ENCODE measurements around the gene PRPS1. TPM values are rescaled to one million over a fixed set of nuclear protein-coding genes. Genes with fewer than 3 reads are reported as not detected.

PRPS1 gene
- polyA plus RNA-seq, 3 donors, result 10.4 to 11.8 (median 11.4) TPM

GRCh38 chrX:107601759-107602158 lies 26.6 kb upstream of the PRPS1 start:
- no peaks in the 10 kb centered on the region for H4K20me1 ChIP-seq (ENCODE audit: insufficient read depth, low read length)
- no peaks in the 10 kb centered on the region for H3K79me2 ChIP-seq (ENCODE audit: insufficient read depth, low read length)
- no peak for TF ChIP-seq CTCF (IDR thresholded peaks at IDR 0.05)
- Mint-ChIP-seq H3K4me1 (no peaks in the 10 kb centered on the region), H3K9me3 (peaks cover 0 to 2% (median 0%) of the 10 kb centered on the region in 7 donors), H3K27me3 (ENCODE audit: low read depth in 3 of 3) (peaks cover 0 to 3% (median 1%) of the 10 kb centered on the region in 3 donors), H3K36me3 (no peaks in the 10 kb centered on the region), H3K27ac (no peak overlapping the region), H3K4me3 (no peak overlapping the region)
- intact Hi-C loops (cut with micrococcal nuclease), result no loop called here
- 98% methylated on average over 15 of the region's 16 CpGs for WGBS (ENCODE audit: insufficient coverage)
- no peaks in the 10 kb centered on the region for H3K4me1 ChIP-seq (ENCODE audit: control insufficient read depth in 1 of 2, insufficient read depth in 2 of 2, low read length in 2 of 2)
- H3K9me3 ChIP-seq (replicated peaks in 1 of 2; ENCODE audit: control insufficient read depth in 1 of 2, insufficient read depth in 1 of 2, low read length in 2 of 2), result no peaks in the 10 kb centered on the region
- no peaks in the 10 kb centered on the region for H3K36me3 ChIP-seq (replicated peaks in 1 of 2; ENCODE audit: control insufficient read depth in 1 of 2, insufficient read depth in 2 of 2, low read length in 2 of 2)
- H3K4me2 ChIP-seq (replicated peaks; ENCODE audit: extremely low read depth, low read length, poor library complexity, severe bottlenecking), result no peak overlapping the region
- no peak for DNase-seq
- H2AFZ ChIP-seq (ENCODE audit: insufficient read depth, low read depth, low read length, poor library complexity, severe bottlenecking), result no peak overlapping the region
- no peak overlapping the region for H3K9ac ChIP-seq (ENCODE audit: insufficient read depth, low read length, poor library complexity, severe bottlenecking)
- no peak overlapping the region for H3K27ac ChIP-seq (ENCODE audit: low read depth in 1 of 2, low read length in 2 of 2)
- H3K27me3 ChIP-seq (ENCODE audit: control insufficient read depth in 2 of 2, insufficient read depth in 2 of 2, low read length in 2 of 2), result no peaks in the 10 kb centered on the region
- no peak overlapping the region for H3K4me3 ChIP-seq (replicated peaks in 1 of 3; ENCODE audit: low read depth in 2 of 3, low read length in 3 of 3)

GRCh38 chrX:107602694-107603239 lies 25.5 kb upstream of the PRPS1 start:
- Histone ChIP-seq H3K9ac (ENCODE audit: insufficient read depth, low read length, poor library complexity, severe bottlenecking) (no peak overlapping the region), H4K20me1 (ENCODE audit: insufficient read depth, low read length) (no peaks in the 10 kb centered on the region), H3K4me2 (replicated peaks; ENCODE audit: extremely low read depth, low read length, poor library complexity, severe bottlenecking) (no peak overlapping the region), H3K4me1 (ENCODE audit: control insufficient read depth in 1 of 2, insufficient read depth in 2 of 2, low read length in 2 of 2) (no peaks in the 10 kb centered on the region), H2AFZ (ENCODE audit: insufficient read depth, low read depth, low read length, poor library complexity, severe bottlenecking) (no peak overlapping the region), H3K79me2 (ENCODE audit: insufficient read depth, low read length) (no peaks in the 10 kb centered on the region), H3K27ac (ENCODE audit: low read depth in 1 of 2, low read length in 2 of 2) (no peak overlapping the region), H3K36me3 (replicated peaks in 1 of 2; ENCODE audit: control insufficient read depth in 1 of 2, insufficient read depth in 2 of 2, low read length in 2 of 2) (no peaks in the 10 kb centered on the region), H3K9me3 (replicated peaks in 1 of 2; ENCODE audit: control insufficient read depth in 1 of 2, insufficient read depth in 1 of 2, low read length in 2 of 2) (no peaks in the 10 kb centered on the region), H3K4me3 (replicated peaks in 1 of 3; ENCODE audit: low read depth in 2 of 3, low read length in 3 of 3) (no peak overlapping the region), H3K27me3 (ENCODE audit: control insufficient read depth in 2 of 2, insufficient read depth in 2 of 2, low read length in 2 of 2) (no peaks in the 10 kb centered on the region)
- 96% methylated on average over 15 of the region's 21 CpGs for WGBS (ENCODE audit: insufficient coverage)
- H3K9me3 Mint-ChIP-seq, result peaks cover 0 to 2% (median 0%) of the 10 kb centered on the region in 7 donors
- DNase-seq, result no peak
- peaks cover 0 to 1% (median 0%) of the 10 kb centered on the region in 3 donors for H3K27me3 Mint-ChIP-seq (ENCODE audit: low read depth in 3 of 3)
- intact Hi-C loops (cut with micrococcal nuclease), result no loop called here
- no peak for TF ChIP-seq CTCF (IDR thresholded peaks at IDR 0.05)
- H3K4me1 Mint-ChIP-seq, result no peaks in the 10 kb centered on the region
- no peak overlapping the region for H3K27ac Mint-ChIP-seq
- no peaks in the 10 kb centered on the region for H3K36me3 Mint-ChIP-seq
- H3K4me3 Mint-ChIP-seq, result no peak overlapping the region

Measured in CD14-positive monocyte (primary cell).